ENCODE measurements around the gene ANTXR1. TPM values are rescaled to one million over a fixed set of nuclear protein-coding genes. Genes with fewer than 3 reads are reported as not detected.

Gene ANTXR1
- total RNA-seq, 1 experiment from 2014 or later = 37.3 TPM

DNA sequence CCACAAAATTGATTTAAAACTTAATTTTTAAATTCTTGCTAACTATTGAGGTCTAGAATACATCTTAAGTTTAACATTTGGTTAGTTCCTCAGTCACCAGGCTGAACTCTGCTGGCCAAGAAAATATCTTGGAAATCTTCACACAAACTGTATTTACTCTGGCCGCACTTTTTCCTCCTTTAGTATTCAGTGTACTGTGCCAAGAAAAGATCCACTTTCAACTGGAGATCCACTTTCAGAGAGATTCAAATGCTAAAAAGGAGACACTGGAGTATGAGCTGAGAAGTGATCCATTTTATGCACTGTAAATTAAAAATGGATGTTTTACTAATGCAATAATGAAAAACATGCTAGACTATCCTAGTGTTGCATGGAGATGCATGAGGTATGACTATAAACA is 98.1 kb downstream of the ANTXR1 start:
- no peak for DNase-seq
- Histone ChIP-seq H4K8ac (replicated peaks; ENCODE audit: insufficient read length, low read depth, low read length) (no peak overlapping the region), H2BK12ac (ENCODE audit: insufficient read length, low read depth, low read length) (no peak overlapping the region), H3K23ac (ENCODE audit: insufficient read length, low read depth, low read length) (no peak overlapping the region), H3K4ac (ENCODE audit: low read depth, low read length) (no peak overlapping the region), H2BK5ac (ENCODE audit: insufficient read length, low read length) (no peak overlapping the region), H3K27me3 (ENCODE audit: insufficient read depth, low read length) (no peaks in the 10 kb centered on the region), H3K23me2 (ENCODE audit: insufficient read length, low read depth, low read length, poor library complexity, severe bottlenecking) (no peaks in the 10 kb centered on the region), H3K56ac (ENCODE audit: insufficient read length, low read depth, low read length) (no peak overlapping the region), H3K18ac (ENCODE audit: insufficient read length, low read depth, low read length) (no peak overlapping the region), H3K9ac (ENCODE audit: extremely low read depth, insufficient read length, low read length) (no peak overlapping the region), H3K14ac (ENCODE audit: insufficient read depth, low read length) (no peak overlapping the region), H4K20me1 (ENCODE audit: control insufficient read depth, insufficient read depth, insufficient read length) (no peaks in the 10 kb centered on the region), H2BK15ac (ENCODE audit: low read depth, low read length) (no peak overlapping the region), H3K27ac (ENCODE audit: insufficient read length, low read depth, low read length) (no peak overlapping the region), H4K91ac (ENCODE audit: insufficient read length, low read depth, low read length) (no peak overlapping the region), H2BK20ac (ENCODE audit: low read depth, low read length, poor library complexity, severe bottlenecking) (no peak overlapping the region), H3K79me1 (ENCODE audit: insufficient read depth, low read depth, low read length, poor library complexity, severe bottlenecking) (no peaks in the 10 kb centered on the region), H2AFZ (ENCODE audit: low read length) (no peak overlapping the region), H3K9me3 (ENCODE audit: control insufficient read depth, low read depth, low read length) (no peaks in the 10 kb centered on the region), H3K79me2 (ENCODE audit: insufficient read depth, low read length) (no peaks in the 10 kb centered on the region), H2BK120ac (ENCODE audit: low read depth, low read length, poor library complexity, severe bottlenecking) (no peak overlapping the region), H3T11ph (ENCODE audit: low read length) (no peak overlapping the region), H4K5ac (ENCODE audit: insufficient read length, low read depth, low read length) (no peak overlapping the region), H2AK5ac (ENCODE audit: insufficient read length, low read length) (no peak overlapping the region), H3K4me1 (ENCODE audit: insufficient read depth, low read length) (peaks cover 8% of the 10 kb centered on the region), H3K4me2 (ENCODE audit: insufficient read depth, insufficient read length, low read length) (no peak overlapping the region)
- WGBS (ENCODE audit: extremely low coverage, insufficient read length, low lambda C conversion rate) = no CpG with 5 or more reads among the region's 1 CpG
- Mint-ChIP-seq H3K4me3 (no peak overlapping the region), H3K9me3 (no peaks in the 10 kb centered on the region), H3K27ac (no peak overlapping the region), H3K27me3 (ENCODE audit: low read depth) (no peaks in the 10 kb centered on the region), H3K4me1 (peaks cover 25 to 34% of the 10 kb centered on the region in 2 experiments), H3K36me3 (ENCODE audit: insufficient read depth in 1 of 3, low read depth in 3 of 3) (peaks cover 4 to 6% (median 6%) of the 10 kb centered on the region in 3 experiments; a peak in 5 of 7 replicates)
- TF ChIP-seq CTCF (conservative IDR thresholded peaks at IDR 0.05) = no peak
